ENCODE results near the gene GRSF1. TPM values are rescaled to one million over a fixed set of nuclear protein-coding genes. Genes with fewer than 3 reads are reported as not detected.

Gene GRSF1
- polyA plus RNA-seq, 1 of the 3 experiments (the other 2 are of a cell fraction), result 44.2 TPM

DNA sequence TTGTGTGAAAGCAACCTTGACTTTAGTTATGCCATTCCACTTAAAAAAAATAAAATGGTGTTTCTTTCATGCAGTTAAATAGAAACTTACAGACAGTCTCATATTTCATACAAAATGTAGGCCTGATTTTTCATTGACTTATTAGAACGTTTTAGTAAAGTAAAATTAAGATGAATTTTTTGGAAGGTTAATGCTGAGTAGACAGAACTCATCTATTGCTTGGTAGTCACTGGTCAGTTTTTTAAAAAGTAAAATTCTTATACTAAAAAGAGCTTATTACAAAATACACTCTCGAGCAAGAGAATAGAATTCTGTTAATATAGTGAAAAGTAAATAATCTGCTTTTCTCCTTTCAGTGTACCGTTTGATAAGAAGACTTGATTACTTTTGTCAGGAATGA, 41.0 kb upstream of the GRSF1 start:
- ChIA-PET CTCF (interaction anchor here (0.6 to 1.0 kb wide), 3 partner anchors 16 to 311 kb away, joined by 3 to 4 read pairs (median 3); no protein-coding TSS in a partner anchor), POLR2A (no interaction called here)
- Histone ChIP-seq H3K9me2 (no peaks in the 10 kb centered on the region), H3K4me1 (ENCODE audit: control insufficient read depth in 1 of 2, insufficient read depth in 2 of 2, low read depth in 1 of 2, low read length in 1 of 2) (no peaks in the 10 kb centered on the region), H3K9ac (no peak overlapping the region), H3K27me3 (ENCODE audit: insufficient read depth) (no peaks in the 10 kb centered on the region), H2AFZ (ENCODE audit: low read depth) (no peak overlapping the region), H3K4me2 (no peak overlapping the region), H4K20me1 (ENCODE audit: insufficient read depth) (no peaks in the 10 kb centered on the region), H3K4me3 (ENCODE audit: low read depth in 2 of 2, low read length in 1 of 2) (no peak overlapping the region), H3F3A (replicated peaks; ENCODE audit: insufficient read depth) (peaks cover 3% of the 10 kb centered on the region), H3K27ac (ENCODE audit: low read depth in 2 of 2, low read length in 1 of 2) (no peak overlapping the region), H3K79me2 (ENCODE audit: insufficient read depth) (no peaks in the 10 kb centered on the region), H3K36me3 (replicated peaks in 1 of 2; ENCODE audit: control insufficient read depth in 1 of 2, insufficient read depth in 2 of 2, low read length in 1 of 2) (no peaks in the 10 kb centered on the region), H3K9me3 (no peaks in the 10 kb centered on the region)
- no peak for DNase-seq
- TF ChIP-seq FOSL2 (IDR thresholded peaks at IDR 0.05; ENCODE audit: borderline replicate concordance, low read depth) (no peak), FOXM1 (IDR thresholded peaks at IDR 0.05; ENCODE audit: low read depth) (no peak), POLR2AphosphoS5 (IDR thresholded peaks at IDR 0.05; ENCODE audit: low read depth, low read length) (no peak), EP300 (IDR thresholded peaks at IDR 0.05; ENCODE audit: borderline replicate concordance in 1 of 2, low read depth in 1 of 2, low read length in 1 of 2) (no peak), RAD21 (IDR thresholded peaks at IDR 0.05; ENCODE audit: low read length) (no peak), JUND (IDR thresholded peaks at IDR 0.05) (no peak), TEAD4 (IDR thresholded peaks at IDR 0.05; ENCODE audit: borderline replicate concordance, insufficient read depth) (no peak), NFIC (IDR thresholded peaks at IDR 0.05; ENCODE audit: borderline replicate concordance) (no peak), EZH2phosphoT487 (IDR thresholded peaks at IDR 0.05; ENCODE audit: borderline replicate concordance, low read depth) (no peak)
- TF ChIP-seq, protein P1, sequence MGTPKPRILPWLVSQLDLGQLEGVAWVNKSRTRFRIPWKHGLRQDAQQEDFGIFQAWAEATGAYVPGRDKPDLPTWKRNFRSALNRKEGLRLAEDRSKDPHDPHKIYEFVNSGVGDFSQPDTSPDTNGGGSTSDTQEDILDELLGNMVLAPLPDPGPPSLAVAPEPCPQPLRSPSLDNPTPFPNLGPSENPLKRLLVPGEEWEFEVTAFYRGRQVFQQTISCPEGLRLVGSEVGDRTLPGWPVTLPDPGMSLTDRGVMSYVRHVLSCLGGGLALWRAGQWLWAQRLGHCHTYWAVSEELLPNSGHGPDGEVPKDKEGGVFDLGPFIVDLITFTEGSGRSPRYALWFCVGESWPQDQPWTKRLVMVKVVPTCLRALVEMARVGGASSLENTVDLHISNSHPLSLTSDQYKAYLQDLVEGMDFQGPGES (IDR thresholded peaks at IDR 0.05; ENCODE audit: low read depth, low read length), result no peak
- 46% methylated on average over 3 of the region's 3 CpGs for WGBS (ENCODE audit: low lambda C conversion rate)

DNA sequence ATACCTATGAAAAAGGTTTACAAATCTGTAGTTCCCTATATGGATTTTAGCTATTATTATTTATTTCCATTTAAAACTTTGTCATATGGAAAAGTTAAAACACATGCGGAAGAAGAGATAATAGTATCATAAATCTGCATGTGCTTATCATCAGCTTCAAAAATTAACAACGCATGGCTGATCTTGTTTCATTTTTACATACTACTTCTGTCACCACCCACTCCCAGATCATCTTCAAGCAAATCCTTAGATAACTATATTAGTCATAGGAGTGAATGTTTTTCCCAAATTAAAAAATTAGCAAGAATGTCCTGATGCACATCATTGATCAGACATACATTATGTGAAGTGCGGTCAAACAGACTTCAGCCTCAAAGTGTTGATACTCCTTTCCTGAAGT, 37.9 kb upstream of the GRSF1 start:
- no peak overlapping the region for H3K4me2 ChIP-seq
- no peaks in the 10 kb centered on the region for H4K20me1 ChIP-seq (ENCODE audit: insufficient read depth)
- H3K79me2 ChIP-seq (ENCODE audit: insufficient read depth), result no peaks in the 10 kb centered on the region
- H3F3A ChIP-seq (replicated peaks; ENCODE audit: insufficient read depth), result peaks cover 3% of the 10 kb centered on the region
- H3K4me3 ChIP-seq (ENCODE audit: low read depth in 2 of 2, low read length in 1 of 2), result no peak overlapping the region
- no peaks in the 10 kb centered on the region for H3K9me2 ChIP-seq
- H2AFZ ChIP-seq (ENCODE audit: low read depth), result no peak overlapping the region
- H3K4me1 ChIP-seq (ENCODE audit: control insufficient read depth in 1 of 2, insufficient read depth in 2 of 2, low read depth in 1 of 2, low read length in 1 of 2), result no peaks in the 10 kb centered on the region; a peak in 1 of 4 replicates
- 65% methylated on average over 3 of the region's 3 CpGs for WGBS (ENCODE audit: low lambda C conversion rate)
- no peak for DNase-seq
- H3K36me3 ChIP-seq (replicated peaks in 1 of 2; ENCODE audit: control insufficient read depth in 1 of 2, insufficient read depth in 2 of 2, low read length in 1 of 2), result no peaks in the 10 kb centered on the region
- no peak overlapping the region for H3K9ac ChIP-seq
- POLR2A ChIA-PET, result no interaction called here
- no peaks in the 10 kb centered on the region for H3K9me3 ChIP-seq
- no peaks in the 10 kb centered on the region for H3K27me3 ChIP-seq (ENCODE audit: insufficient read depth)
- CTCF ChIA-PET, result no interaction called here
- H3K27ac ChIP-seq (ENCODE audit: low read depth in 2 of 2, low read length in 1 of 2), result no peak overlapping the region
- TF ChIP-seq, protein P2, sequence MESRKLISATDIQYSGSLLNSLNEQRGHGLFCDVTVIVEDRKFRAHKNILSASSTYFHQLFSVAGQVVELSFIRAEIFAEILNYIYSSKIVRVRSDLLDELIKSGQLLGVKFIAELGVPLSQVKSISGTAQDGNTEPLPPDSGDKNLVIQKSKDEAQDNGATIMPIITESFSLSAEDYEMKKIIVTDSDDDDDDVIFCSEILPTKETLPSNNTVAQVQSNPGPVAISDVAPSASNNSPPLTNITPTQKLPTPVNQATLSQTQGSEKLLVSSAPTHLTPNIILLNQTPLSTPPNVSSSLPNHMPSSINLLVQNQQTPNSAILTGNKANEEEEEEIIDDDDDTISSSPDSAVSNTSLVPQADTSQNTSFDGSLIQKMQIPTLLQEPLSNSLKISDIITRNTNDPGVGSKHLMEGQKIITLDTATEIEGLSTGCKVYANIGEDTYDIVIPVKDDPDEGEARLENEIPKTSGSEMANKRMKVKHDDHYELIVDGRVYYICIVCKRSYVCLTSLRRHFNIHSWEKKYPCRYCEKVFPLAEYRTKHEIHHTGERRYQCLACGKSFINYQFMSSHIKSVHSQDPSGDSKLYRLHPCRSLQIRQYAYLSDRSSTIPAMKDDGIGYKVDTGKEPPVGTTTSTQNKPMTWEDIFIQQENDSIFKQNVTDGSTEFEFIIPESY (IDR thresholded peaks at IDR 0.05; ENCODE audit: borderline replicate concordance, low read depth), result no peak

Measured in SK-N-SH (cell line).